ENCODE data around the gene SIVA1. TPM values are rescaled to one million over a fixed set of nuclear protein-coding genes. Genes with fewer than 3 reads are reported as not detected.

The SIVA1 gene
- total and polyA plus RNA-seq, 4 donors = 67.4 to 115 (median 99.6) TPM

DNA sequence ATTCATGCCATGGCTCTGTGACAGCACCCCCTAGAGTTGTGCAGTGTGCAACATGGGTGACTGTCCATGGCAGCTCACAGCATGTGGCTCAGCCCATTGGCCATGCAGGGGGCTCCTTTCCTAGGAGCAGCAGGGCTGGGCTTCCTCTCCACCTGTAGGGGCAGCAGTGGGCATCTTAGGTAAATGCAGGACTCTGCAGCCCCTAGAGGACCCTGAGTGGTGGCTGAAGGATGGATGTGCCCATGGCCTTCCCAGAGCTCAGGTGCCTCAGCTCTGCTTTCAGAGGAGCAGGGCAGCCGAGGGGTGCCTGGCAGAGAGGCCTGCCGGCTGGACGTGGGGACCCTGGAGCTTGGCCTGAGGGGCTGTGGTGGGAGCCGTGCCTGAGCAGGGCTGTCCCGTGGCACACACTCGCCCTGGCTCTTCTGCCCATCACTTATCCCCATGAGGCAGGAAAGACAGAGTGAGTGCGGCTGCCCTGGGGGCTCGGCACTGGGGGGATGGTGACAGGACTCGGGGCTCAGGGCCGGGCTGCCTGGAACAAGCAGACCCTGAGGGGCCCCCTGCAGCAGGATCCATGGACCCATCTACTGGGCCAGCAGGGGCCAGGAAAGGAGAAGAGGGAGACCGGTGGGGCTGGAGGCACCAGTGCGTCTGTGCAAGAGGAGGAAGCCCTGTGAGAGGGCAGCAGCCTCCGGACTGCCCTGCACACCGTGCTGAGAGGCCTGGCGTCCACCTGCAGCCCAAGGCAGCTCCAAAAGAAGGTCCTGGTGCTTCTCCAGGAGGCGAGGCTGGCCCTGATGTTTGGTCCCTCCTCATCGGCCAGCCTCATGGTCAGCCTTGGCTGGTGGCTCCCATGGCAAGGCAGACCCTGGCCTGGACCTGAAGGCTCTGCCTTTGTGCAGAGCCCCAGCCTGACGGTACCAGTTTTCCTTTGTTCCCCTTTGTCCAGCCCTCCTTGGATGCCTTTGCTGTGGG lies 21.3 kb upstream of the SIVA1 start:
- H3K36me3 ChIP-seq (ENCODE audit: control insufficient read depth in 4 of 4, insufficient read depth in 3 of 4, low read depth in 1 of 4, low read length in 3 of 4) = no peaks in the 10 kb centered on the region
- TF ChIP-seq, protein P1, sequence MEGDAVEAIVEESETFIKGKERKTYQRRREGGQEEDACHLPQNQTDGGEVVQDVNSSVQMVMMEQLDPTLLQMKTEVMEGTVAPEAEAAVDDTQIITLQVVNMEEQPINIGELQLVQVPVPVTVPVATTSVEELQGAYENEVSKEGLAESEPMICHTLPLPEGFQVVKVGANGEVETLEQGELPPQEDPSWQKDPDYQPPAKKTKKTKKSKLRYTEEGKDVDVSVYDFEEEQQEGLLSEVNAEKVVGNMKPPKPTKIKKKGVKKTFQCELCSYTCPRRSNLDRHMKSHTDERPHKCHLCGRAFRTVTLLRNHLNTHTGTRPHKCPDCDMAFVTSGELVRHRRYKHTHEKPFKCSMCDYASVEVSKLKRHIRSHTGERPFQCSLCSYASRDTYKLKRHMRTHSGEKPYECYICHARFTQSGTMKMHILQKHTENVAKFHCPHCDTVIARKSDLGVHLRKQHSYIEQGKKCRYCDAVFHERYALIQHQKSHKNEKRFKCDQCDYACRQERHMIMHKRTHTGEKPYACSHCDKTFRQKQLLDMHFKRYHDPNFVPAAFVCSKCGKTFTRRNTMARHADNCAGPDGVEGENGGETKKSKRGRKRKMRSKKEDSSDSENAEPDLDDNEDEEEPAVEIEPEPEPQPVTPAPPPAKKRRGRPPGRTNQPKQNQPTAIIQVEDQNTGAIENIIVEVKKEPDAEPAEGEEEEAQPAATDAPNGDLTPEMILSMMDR (IDR thresholded peaks at IDR 0.05; ENCODE audit: low read depth, low read length, missing input control) = peak; percentile 8
- TF ChIP-seq, protein P2, sequence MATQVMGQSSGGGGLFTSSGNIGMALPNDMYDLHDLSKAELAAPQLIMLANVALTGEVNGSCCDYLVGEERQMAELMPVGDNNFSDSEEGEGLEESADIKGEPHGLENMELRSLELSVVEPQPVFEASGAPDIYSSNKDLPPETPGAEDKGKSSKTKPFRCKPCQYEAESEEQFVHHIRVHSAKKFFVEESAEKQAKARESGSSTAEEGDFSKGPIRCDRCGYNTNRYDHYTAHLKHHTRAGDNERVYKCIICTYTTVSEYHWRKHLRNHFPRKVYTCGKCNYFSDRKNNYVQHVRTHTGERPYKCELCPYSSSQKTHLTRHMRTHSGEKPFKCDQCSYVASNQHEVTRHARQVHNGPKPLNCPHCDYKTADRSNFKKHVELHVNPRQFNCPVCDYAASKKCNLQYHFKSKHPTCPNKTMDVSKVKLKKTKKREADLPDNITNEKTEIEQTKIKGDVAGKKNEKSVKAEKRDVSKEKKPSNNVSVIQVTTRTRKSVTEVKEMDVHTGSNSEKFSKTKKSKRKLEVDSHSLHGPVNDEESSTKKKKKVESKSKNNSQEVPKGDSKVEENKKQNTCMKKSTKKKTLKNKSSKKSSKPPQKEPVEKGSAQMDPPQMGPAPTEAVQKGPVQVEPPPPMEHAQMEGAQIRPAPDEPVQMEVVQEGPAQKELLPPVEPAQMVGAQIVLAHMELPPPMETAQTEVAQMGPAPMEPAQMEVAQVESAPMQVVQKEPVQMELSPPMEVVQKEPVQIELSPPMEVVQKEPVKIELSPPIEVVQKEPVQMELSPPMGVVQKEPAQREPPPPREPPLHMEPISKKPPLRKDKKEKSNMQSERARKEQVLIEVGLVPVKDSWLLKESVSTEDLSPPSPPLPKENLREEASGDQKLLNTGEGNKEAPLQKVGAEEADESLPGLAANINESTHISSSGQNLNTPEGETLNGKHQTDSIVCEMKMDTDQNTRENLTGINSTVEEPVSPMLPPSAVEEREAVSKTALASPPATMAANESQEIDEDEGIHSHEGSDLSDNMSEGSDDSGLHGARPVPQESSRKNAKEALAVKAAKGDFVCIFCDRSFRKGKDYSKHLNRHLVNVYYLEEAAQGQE (IDR thresholded peaks at IDR 0.05) = no peak
- H3K9me3 ChIP-seq (ENCODE audit: control insufficient read depth in 4 of 4, low read length in 3 of 4) = no peaks in the 10 kb centered on the region
- H3K9ac ChIP-seq (ENCODE audit: low read depth in 1 of 2, low read length in 2 of 2) = peak overlapping the region; percentile 49 to 53
- no peak overlapping the region for H3K4me3 ChIP-seq (ENCODE audit: low read depth in 1 of 3, low read length in 3 of 3)
- H3K27me3 ChIP-seq (ENCODE audit: control insufficient read depth in 4 of 4, insufficient read depth in 4 of 4, low read length in 3 of 4) = no peaks in the 10 kb centered on the region
- H3K4me1 ChIP-seq (ENCODE audit: control insufficient read depth in 4 of 4, insufficient read depth in 4 of 4, low read length in 3 of 4) = peaks cover 23 to 74% (median 56%) of the 10 kb centered on the region in 4 donors
- peak overlapping the region; percentile 99 to 100 for H3K27ac ChIP-seq (ENCODE audit: low read depth in 1 of 2, low read length in 2 of 2)
- WGBS = 93% methylated on average over 18 of the region's 18 CpGs
- no peak for DNase-seq (ENCODE audit: low spot score)

DNA sequence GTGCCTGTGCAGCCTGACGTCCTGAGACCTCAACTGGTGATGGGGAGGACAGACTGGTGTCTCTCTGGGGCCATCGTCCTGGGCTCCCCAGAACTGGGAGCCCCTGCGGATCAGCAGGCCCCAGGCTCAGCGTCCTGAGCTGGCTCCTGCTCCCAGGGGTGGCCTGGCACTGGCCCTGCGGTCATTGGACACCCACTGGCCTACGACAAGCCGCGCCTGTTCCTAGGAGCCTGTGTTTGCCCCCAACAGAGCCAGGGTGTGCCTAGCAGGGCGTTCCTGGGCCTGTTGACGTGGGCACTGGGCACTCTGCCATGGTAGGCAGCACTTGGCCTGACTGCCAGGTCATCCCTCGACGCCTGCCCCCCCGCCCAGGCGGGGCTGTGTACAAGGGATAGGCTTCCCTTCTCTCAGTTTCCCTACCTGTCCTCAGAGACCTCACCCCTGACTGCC lies 20.6 kb upstream of the SIVA1 start:
- Histone ChIP-seq H3K4me3 (ENCODE audit: low read depth in 1 of 3, low read length in 3 of 3) (no peak overlapping the region), H3K36me3 (ENCODE audit: control insufficient read depth in 4 of 4, insufficient read depth in 3 of 4, low read depth in 1 of 4, low read length in 3 of 4) (no peaks in the 10 kb centered on the region), H3K27me3 (ENCODE audit: control insufficient read depth in 4 of 4, insufficient read depth in 4 of 4, low read length in 3 of 4) (no peaks in the 10 kb centered on the region), H3K4me1 (ENCODE audit: control insufficient read depth in 4 of 4, insufficient read depth in 4 of 4, low read length in 3 of 4) (peaks cover 21 to 72% (median 56%) of the 10 kb centered on the region in 4 donors), H3K9ac (ENCODE audit: low read depth in 1 of 2, low read length in 2 of 2) (peak overlapping the region; percentile 49 to 53), H3K9me3 (ENCODE audit: control insufficient read depth in 4 of 4, low read length in 3 of 4) (no peaks in the 10 kb centered on the region), H3K27ac (ENCODE audit: low read depth in 1 of 2, low read length in 2 of 2) (peak overlapping the region; percentile 99 to 100)
- DNase-seq (ENCODE audit: low spot score) = no peak
- 32% methylated on average over 14 of the region's 14 CpGs for WGBS
- TF ChIP-seq YY1 (IDR thresholded peaks at IDR 0.05) (peak; percentile 77), EGR1 (IDR thresholded peaks at IDR 0.05; ENCODE audit: low read depth in 2 of 2) (peak in 1 of 2 donors; percentile 60), SP1 (IDR thresholded peaks at IDR 0.05) (peak; percentile 96), FOXA1 (IDR thresholded peaks at IDR 0.05) (peak; percentile 49), HNF4A (conservative IDR thresholded peaks at IDR 0.05) (peak; percentile 78 to 82), TAF1 (conservative IDR thresholded peaks at IDR 0.05) (no peak), RXRA (IDR thresholded peaks at IDR 0.05) (peak; percentile 100), FOXA2 (IDR thresholded peaks at IDR 0.05) (peak; percentile 57), RAD21 (IDR thresholded peaks at IDR 0.05) (peak; percentile 7 to 39), JUND (IDR thresholded peaks at IDR 0.05) (peak in 1 of 2 donors; percentile 64), NR2F2 (IDR thresholded peaks at IDR 0.05) (peak; percentile 39)
- TF ChIP-seq, protein P1 (IDR thresholded peaks at IDR 0.05; ENCODE audit: low read depth, low read length, missing input control) = no peak
- TF ChIP-seq, protein P3, sequence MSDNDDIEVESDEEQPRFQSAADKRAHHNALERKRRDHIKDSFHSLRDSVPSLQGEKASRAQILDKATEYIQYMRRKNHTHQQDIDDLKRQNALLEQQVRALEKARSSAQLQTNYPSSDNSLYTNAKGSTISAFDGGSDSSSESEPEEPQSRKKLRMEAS (IDR thresholded peaks at IDR 0.05) = no peak
- TF ChIP-seq, protein P4, sequence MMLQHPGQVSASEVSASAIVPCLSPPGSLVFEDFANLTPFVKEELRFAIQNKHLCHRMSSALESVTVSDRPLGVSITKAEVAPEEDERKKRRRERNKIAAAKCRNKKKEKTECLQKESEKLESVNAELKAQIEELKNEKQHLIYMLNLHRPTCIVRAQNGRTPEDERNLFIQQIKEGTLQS (IDR thresholded peaks at IDR 0.05) = no peak
- TF ChIP-seq, protein P5, sequence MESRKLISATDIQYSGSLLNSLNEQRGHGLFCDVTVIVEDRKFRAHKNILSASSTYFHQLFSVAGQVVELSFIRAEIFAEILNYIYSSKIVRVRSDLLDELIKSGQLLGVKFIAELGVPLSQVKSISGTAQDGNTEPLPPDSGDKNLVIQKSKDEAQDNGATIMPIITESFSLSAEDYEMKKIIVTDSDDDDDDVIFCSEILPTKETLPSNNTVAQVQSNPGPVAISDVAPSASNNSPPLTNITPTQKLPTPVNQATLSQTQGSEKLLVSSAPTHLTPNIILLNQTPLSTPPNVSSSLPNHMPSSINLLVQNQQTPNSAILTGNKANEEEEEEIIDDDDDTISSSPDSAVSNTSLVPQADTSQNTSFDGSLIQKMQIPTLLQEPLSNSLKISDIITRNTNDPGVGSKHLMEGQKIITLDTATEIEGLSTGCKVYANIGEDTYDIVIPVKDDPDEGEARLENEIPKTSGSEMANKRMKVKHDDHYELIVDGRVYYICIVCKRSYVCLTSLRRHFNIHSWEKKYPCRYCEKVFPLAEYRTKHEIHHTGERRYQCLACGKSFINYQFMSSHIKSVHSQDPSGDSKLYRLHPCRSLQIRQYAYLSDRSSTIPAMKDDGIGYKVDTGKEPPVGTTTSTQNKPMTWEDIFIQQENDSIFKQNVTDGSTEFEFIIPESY (IDR thresholded peaks at IDR 0.05) = no peak
- TF ChIP-seq, protein P2 (IDR thresholded peaks at IDR 0.05) = peak; percentile 75
